Measurements from ENCODE around the gene ARMCX1. TPM values are rescaled to one million over a fixed set of nuclear protein-coding genes. Genes with fewer than 3 reads are reported as not detected.
A peak's percentile ranks its signal among the peaks of the same experiment; 100 is the strongest.
"Not testable (repeated sequence)": the region's sequence is repeated elsewhere in the genome, so short reads cannot be mapped to it uniquely, and the experiment has no call there.

The ARMCX1 gene
- total RNA-seq, result 21.7 TPM
- long read RNA-seq, transcript ARMCX1-201 (4 exons, 2,141 nt), result major isoform, 33 of 48 reads
- long read RNA-seq, partial matches to known transcripts, result 2 of 48 reads
- long read RNA-seq, other reads (novel, unspliced or antisense), result 13 of 48 reads

- H3K9me3 ChIP-seq, result no peaks in the 10 kb centered on the region
- no peaks in the 10 kb centered on the region for H3K27me3 ChIP-seq
- H3K4me1 ChIP-seq, result no peaks in the 10 kb centered on the region
- DNase-seq (peak; percentile 79), ATAC-seq (peak; percentile 97)
- intact Hi-C loops (cut with DNase I), result no loop called here
- peak within 1 kb of the TSS; percentile 63 for H3K4me3 ChIP-seq
- H3K27ac ChIP-seq, result peak within 1 kb of the TSS; percentile 68
- TF ChIP-seq CTCF (IDR thresholded peaks at IDR 0.05), result no peak
- no peaks in the 10 kb centered on the region for H3K36me3 ChIP-seq
These were observed at the start of gene ARMCX1 for GRCh38 chrX:101550362-101550750. Gene ARMCX1 (plus strand): TSS chrX:101550547. CDS start chrX:101552931, 2,384 bp downstream.

- H3K9me3 ChIP-seq; H3K27me3 ChIP-seq; H3K4me1 ChIP-seq; intact Hi-C loops (cut with DNase I); DNase-seq; H3K27ac ChIP-seq; ATAC-seq; H3K36me3 ChIP-seq; H3K4me3 ChIP-seq: not testable (repeated sequence)
These were observed 47.4 kb upstream of the ARMCX1 start for GRCh38 chrX:101502929-101503328.

GRCh38 chrX:101507372-101507771, 43.0 kb upstream of the ARMCX1 start:
- intact Hi-C loops (cut with DNase I), result no loop called here
- Histone ChIP-seq H3K36me3 (no peaks in the 10 kb centered on the region), H3K27ac (no peak overlapping the region), H3K9me3 (no peaks in the 10 kb centered on the region), H3K4me1 (no peaks in the 10 kb centered on the region), H3K4me3 (no peak overlapping the region), H3K27me3 (no peaks in the 10 kb centered on the region)
- ATAC-seq, result no peak
- DNase-seq, result no peak
- TF ChIP-seq CTCF (IDR thresholded peaks at IDR 0.05), result no peak

- no peak for TF ChIP-seq CTCF (IDR thresholded peaks at IDR 0.05)
These were observed 42.4 kb upstream of the ARMCX1 start for GRCh38 chrX:101507986-101508385.

GRCh38 chrX:101530944-101531343, 19.4 kb upstream of the ARMCX1 start:
- no peak overlapping the region for H3K27ac ChIP-seq
- intact Hi-C loops (cut with DNase I), result no loop called here
- H3K27me3 ChIP-seq, result no peaks in the 10 kb centered on the region
- ATAC-seq (no peak), DNase-seq (no peak)
- no peaks in the 10 kb centered on the region for H3K9me3 ChIP-seq
- no peaks in the 10 kb centered on the region for H3K4me1 ChIP-seq
- no peaks in the 10 kb centered on the region for H3K36me3 ChIP-seq
- no peak overlapping the region for H3K4me3 ChIP-seq
- TF ChIP-seq CTCF (IDR thresholded peaks at IDR 0.05), result no peak

More at GRCh38 chrX:101507986-101508385, 42.4 kb upstream of the ARMCX1 start:
- intact Hi-C loops (cut with DNase I), result no loop called here
- H3K27me3 ChIP-seq, result no peaks in the 10 kb centered on the region
- ATAC-seq (no peak), DNase-seq (no peak)
- H3K9me3 ChIP-seq, result no peaks in the 10 kb centered on the region
- no peak overlapping the region for H3K27ac ChIP-seq
- no peaks in the 10 kb centered on the region for H3K36me3 ChIP-seq
- H3K4me1 ChIP-seq, result no peaks in the 10 kb centered on the region
- no peak overlapping the region for H3K4me3 ChIP-seq

- no peak overlapping the region for H3K4me3 ChIP-seq
- no peaks in the 10 kb centered on the region for H3K36me3 ChIP-seq
- no peak for ATAC-seq
- intact Hi-C loops (cut with DNase I), result no loop called here
- H3K27me3 ChIP-seq, result no peaks in the 10 kb centered on the region
- no peak for TF ChIP-seq CTCF (IDR thresholded peaks at IDR 0.05)
- DNase-seq, result no peak
- no peaks in the 10 kb centered on the region for H3K4me1 ChIP-seq
- H3K27ac ChIP-seq, result no peak overlapping the region
- no peaks in the 10 kb centered on the region for H3K9me3 ChIP-seq
These were observed 11.2 kb upstream of the ARMCX1 start for GRCh38 chrX:101539116-101539515.
